Measurements from ENCODE around the gene UBE2L5.

The UBE2L5 gene

DNA sequence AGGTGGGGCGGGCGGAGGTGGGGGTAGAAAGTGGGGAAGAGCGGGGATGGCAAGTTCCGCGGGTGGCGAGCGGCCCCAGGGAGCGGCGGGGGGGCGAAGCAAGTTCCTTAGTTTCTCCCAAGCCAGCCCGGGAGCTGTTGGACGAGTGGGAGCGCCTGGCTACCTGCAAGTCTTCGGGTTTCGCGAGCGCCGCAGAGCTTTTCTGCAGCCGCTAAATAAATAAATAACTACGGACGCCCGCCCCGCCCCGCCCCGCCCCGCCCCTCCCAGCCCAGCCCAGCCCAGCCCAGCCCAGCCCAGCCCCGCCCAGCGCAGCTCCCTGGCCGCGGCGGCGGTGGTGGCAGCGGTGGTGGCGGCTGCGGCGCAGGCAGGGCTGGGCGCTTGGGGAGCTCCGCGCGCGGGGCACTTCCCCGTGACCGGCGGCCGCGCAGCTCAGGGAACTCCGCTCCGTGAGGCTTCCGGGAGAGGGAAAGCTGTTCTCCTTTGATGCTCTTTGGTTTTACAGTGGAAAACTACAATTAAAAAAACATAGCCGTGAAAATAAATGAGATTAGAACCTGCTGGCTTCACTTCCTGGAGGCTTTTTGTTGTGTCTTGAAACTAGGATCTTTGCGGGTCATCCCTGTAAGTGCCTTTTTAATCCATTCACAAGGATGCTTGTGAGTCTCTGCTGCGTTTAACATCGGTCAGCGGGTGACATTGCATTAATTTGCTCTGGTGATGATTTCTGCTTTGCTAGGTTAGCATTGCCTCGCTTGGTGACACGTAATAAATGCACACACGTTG, at the start of gene UBE2L5:
UBE2L5 (plus strand) TSS at position 440 of the 786 bp plus-strand sequence. CDS start 5,498 bp downstream, outside the sequence.
- no peak within 1 kb of the TSS for H3K27ac ChIP-seq (ENCODE audit: low read length)
- H3K79me2 ChIP-seq (ENCODE audit: low read length): no peaks in the 10 kb centered on the region
- peak within 1 kb of the TSS; percentile 86 for H2AFZ ChIP-seq (ENCODE audit: low read depth, low read length)
- peaks cover 32% of the 10 kb centered on the region for H3K27me3 ChIP-seq (ENCODE audit: low read depth, low read length)
- TF ChIP-seq, protein P1, sequence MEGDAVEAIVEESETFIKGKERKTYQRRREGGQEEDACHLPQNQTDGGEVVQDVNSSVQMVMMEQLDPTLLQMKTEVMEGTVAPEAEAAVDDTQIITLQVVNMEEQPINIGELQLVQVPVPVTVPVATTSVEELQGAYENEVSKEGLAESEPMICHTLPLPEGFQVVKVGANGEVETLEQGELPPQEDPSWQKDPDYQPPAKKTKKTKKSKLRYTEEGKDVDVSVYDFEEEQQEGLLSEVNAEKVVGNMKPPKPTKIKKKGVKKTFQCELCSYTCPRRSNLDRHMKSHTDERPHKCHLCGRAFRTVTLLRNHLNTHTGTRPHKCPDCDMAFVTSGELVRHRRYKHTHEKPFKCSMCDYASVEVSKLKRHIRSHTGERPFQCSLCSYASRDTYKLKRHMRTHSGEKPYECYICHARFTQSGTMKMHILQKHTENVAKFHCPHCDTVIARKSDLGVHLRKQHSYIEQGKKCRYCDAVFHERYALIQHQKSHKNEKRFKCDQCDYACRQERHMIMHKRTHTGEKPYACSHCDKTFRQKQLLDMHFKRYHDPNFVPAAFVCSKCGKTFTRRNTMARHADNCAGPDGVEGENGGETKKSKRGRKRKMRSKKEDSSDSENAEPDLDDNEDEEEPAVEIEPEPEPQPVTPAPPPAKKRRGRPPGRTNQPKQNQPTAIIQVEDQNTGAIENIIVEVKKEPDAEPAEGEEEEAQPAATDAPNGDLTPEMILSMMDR (IDR thresholded peaks at IDR 0.05; ENCODE audit: low read depth, low read length): no peak
- no peak for TF ChIP-seq EZH2phosphoT487 (IDR thresholded peaks at IDR 0.05; ENCODE audit: low read depth)
- peaks cover 4% of the 10 kb centered on the region; the same call in 1 of the 2 replicates for H3K4me1 ChIP-seq (ENCODE audit: low read length)
- peak within 1 kb of the TSS; percentile 68 for H3K9ac ChIP-seq (ENCODE audit: low read length)
- peak within 1 kb of the TSS; percentile 79 for H3K4me3 ChIP-seq (ENCODE audit: low read length)
- H3K36me3 ChIP-seq (replicated peaks; ENCODE audit: low read depth, low read length): no peaks in the 10 kb centered on the region
- peak within 1 kb of the TSS; percentile 84 for H3K4me2 ChIP-seq (ENCODE audit: low read length)
- H3K9me3 ChIP-seq (ENCODE audit: insufficient read depth, low read length): no peaks in the 10 kb centered on the region
- no peaks in the 10 kb centered on the region for H4K20me1 ChIP-seq (ENCODE audit: insufficient read depth, low read length)

DNA sequence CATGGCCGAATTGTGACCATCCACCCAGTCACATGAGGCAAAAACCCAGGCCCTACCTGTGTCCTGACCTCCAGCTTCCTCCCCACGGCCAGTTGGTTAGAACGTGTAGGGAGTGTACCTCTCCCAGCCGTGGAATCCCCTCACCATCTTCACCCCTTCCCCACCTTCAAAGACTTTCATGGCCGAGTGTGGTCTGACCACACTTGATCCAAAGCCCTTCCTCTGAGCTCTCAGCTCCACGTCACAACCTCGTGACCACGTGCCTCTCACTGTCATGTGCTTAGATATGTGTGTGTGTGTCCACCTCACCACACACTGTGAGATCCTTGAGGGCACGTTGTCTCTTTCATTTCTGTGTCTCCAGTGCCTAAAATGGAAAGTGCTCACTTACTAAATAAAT, 48.6 kb upstream of the UBE2L5 start:
- Histone ChIP-seq H4K20me1 (ENCODE audit: insufficient read depth, low read length) (no peaks in the 10 kb centered on the region), H3K36me3 (replicated peaks; ENCODE audit: low read depth, low read length) (no peaks in the 10 kb centered on the region), H3K27ac (ENCODE audit: low read length) (no peak overlapping the region), H3K79me2 (ENCODE audit: low read length) (no peaks in the 10 kb centered on the region), H3K9ac (ENCODE audit: low read length) (no peak overlapping the region), H3K27me3 (ENCODE audit: low read depth, low read length) (peaks cover 45% of the 10 kb centered on the region), H3K4me3 (ENCODE audit: low read length) (no peak overlapping the region), H3K4me2 (ENCODE audit: low read length) (no peak overlapping the region), H2AFZ (ENCODE audit: low read depth, low read length) (no peak overlapping the region), H3K4me1 (ENCODE audit: low read length) (peaks cover 44% of the 10 kb centered on the region), H3K9me3 (ENCODE audit: insufficient read depth, low read length) (peaks cover 7% of the 10 kb centered on the region; the same call in 1 of the 2 replicates)
- TF ChIP-seq EZH2phosphoT487 (IDR thresholded peaks at IDR 0.05; ENCODE audit: low read depth): no peak
- TF ChIP-seq, protein P1 (IDR thresholded peaks at IDR 0.05; ENCODE audit: low read depth, low read length): no peak

DNA sequence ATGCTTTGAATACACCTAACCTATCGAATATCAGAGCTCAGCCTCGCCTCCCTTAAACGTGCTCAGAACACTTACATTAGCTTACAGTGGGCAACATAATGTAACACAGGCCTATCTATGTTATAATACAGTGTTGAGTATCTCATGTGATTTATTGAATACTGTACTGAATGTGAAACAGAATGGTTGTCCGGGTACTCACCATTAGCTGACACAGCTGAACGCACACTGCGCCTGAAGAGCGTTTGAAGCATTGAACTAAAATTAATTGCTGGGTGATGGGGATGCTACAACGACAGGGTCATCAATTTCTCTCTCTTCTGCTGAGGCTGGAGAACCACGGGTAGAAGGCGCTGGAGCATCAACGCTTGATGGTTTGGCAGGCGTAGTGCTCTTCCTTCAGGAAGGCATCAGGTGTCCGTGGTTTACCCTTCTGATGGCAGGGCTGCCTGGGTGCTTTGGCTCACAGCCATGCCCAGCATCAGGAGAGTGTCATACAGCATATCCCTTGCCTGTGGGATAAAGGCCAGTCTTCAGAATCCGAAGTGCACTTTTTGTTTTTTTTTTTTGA, 46.9 kb upstream of the UBE2L5 start:
- Histone ChIP-seq H3K9me3 (ENCODE audit: insufficient read depth, low read length) (peaks cover 7% of the 10 kb centered on the region; the same call in 1 of the 2 replicates), H3K36me3 (replicated peaks; ENCODE audit: low read depth, low read length) (no peaks in the 10 kb centered on the region), H4K20me1 (ENCODE audit: insufficient read depth, low read length) (no peaks in the 10 kb centered on the region), H3K79me2 (ENCODE audit: low read length) (no peaks in the 10 kb centered on the region), H3K4me1 (ENCODE audit: low read length) (peaks cover 39% of the 10 kb centered on the region), H2AFZ (ENCODE audit: low read depth, low read length) (no peak overlapping the region), H3K4me2 (ENCODE audit: low read length) (no peak overlapping the region), H3K27me3 (ENCODE audit: low read depth, low read length) (peaks cover 57% of the 10 kb centered on the region), H3K4me3 (ENCODE audit: low read length) (no peak overlapping the region), H3K27ac (ENCODE audit: low read length) (no peak overlapping the region), H3K9ac (ENCODE audit: low read length) (no peak overlapping the region)
- TF ChIP-seq EZH2phosphoT487 (IDR thresholded peaks at IDR 0.05; ENCODE audit: low read depth): no peak
- TF ChIP-seq, protein P1 (IDR thresholded peaks at IDR 0.05; ENCODE audit: low read depth, low read length): no peak

Data from OCI-LY3 (cell line).